Fibroblast of the aortic adventitia (primary cell): ENCODE measurements around the gene OR5AR1. TPM values are rescaled to one million over a fixed set of nuclear protein-coding genes. Genes with fewer than 3 reads are reported as not detected.
"Not testable (repeated sequence)": the region's sequence is repeated elsewhere in the genome, so short reads cannot be mapped to it uniquely, and the experiment has no call there.

Experiments used
- DNase-seq: peaks from one replicate; pipeline ENCODE4 v3.0.0-alpha.2; 2010; ENCODE audit warnings: low read depth
- H3K4me3 ChIP-seq: 2 replicates; pipeline ENCODE4 v1.5.1; 2011; ENCODE audit warnings: low read depth, mild to moderate bottlenecking, control low read depth, low read length, moderate library complexity
- total RNA-seq: library from RNA; depleted of rRNA; stranded (reverse); fragments of >200 nt; gene quantifications from 2 replicates; pipeline ENCODE4 v1.2.3, GENCODE V29; 2012; ENCODE audit warnings: low replicate concordance
- TF ChIP-seq, protein P1 (sequence below): IDR thresholded peaks from 2 replicates; pipeline ENCODE4 v1.5.1; 2011; ENCODE audit warnings: mild to moderate bottlenecking, low read length, control low read depth, inconsistent platforms; ENCODE audit not compliant: insufficient read depth

OR5AR1 gene
- total RNA-seq, 1 donor = not detected

DNA sequence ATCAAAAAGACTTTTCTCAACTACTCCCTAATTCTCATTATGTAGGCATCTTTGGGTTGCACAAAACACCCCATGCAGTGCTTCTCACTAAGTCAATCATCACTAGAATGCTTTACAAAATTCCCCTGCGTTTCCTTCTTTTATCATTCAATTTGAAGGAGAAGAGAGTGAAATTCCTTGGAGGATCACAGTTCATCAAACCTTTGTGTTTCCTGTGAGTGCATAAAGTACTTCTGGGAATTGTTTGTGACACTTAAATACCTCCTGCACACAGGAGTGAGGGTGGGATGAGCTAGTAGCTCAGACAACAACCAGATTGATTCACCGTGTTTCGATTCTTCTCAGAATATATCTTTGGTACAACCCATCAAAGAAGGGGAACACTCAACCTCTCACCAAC is 3.7 kb upstream of the OR5AR1 start:
- TF ChIP-seq, protein P1, sequence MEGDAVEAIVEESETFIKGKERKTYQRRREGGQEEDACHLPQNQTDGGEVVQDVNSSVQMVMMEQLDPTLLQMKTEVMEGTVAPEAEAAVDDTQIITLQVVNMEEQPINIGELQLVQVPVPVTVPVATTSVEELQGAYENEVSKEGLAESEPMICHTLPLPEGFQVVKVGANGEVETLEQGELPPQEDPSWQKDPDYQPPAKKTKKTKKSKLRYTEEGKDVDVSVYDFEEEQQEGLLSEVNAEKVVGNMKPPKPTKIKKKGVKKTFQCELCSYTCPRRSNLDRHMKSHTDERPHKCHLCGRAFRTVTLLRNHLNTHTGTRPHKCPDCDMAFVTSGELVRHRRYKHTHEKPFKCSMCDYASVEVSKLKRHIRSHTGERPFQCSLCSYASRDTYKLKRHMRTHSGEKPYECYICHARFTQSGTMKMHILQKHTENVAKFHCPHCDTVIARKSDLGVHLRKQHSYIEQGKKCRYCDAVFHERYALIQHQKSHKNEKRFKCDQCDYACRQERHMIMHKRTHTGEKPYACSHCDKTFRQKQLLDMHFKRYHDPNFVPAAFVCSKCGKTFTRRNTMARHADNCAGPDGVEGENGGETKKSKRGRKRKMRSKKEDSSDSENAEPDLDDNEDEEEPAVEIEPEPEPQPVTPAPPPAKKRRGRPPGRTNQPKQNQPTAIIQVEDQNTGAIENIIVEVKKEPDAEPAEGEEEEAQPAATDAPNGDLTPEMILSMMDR = no peak
- H3K4me3 ChIP-seq = no peak overlapping the region

DNA sequence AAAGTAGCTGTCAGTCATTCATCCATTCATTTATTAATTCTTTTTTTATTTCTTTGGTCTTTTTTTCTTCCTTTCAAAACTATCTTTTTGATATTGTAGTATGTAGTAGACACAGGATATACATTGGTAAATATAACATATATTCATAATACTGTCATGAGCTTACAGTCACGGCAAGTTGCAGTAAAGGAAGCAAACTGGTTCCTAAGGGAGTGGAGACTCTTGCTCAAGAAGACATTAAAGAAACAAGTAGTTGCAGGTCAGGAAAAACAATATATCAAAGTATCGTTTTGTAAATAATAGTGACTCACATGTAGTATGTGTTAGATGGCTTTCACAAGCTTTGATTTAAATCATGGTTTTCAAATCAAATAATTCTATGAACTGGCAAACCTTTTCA is 7.5 kb downstream of the OR5AR1 start:
- H3K4me3 ChIP-seq = no peak overlapping the region
- DNase-seq = no peak
- TF ChIP-seq, protein P1 = no peak

More for the DNA sequence above, 3.7 kb upstream of the OR5AR1 start:
- no peak for DNase-seq

DNA sequence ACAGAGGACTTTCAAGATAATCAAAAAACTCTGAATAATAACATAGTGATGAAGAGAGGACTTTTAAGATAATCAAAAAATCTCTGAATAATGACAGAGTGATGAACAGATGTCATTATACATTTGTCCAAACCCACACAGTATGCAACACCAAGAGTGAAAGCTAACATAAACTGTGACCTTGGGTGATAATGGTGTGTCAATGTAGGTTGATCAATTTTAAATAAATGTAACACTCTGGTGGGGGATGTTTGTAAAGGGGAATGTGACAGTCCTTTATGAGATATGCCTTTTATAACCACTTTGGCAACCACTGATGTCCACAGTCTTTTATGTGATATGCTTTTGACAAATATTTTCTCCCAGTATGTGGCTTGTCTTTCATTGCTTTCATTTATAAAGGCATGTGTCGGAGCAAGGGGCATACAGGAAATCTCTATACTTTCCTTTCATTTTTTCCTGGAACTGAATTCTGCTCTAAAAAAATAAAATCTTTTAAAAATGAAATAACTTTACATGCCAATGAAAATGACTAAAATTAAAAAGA is 25.1 kb downstream of the OR5AR1 start:
- DNase-seq = no peak
- TF ChIP-seq, protein P1 = no peak

DNA sequence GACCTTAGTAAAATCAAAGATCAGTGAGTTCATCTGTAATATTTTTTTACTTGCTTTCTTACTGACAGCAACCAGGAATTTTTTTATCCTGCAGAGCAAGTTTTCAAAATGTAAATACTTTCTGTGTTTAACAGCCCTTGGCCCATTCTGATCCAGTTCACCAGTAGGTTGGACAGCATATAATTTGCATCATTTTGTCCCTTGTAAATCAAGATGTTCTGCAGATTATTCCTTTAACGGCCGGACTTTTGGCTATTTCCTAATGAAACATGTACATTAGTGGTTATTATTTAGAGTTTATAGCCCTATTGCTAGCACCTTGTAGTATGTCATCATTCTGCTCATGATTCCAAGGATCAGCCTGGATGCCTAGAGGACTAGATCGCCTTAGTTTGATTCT is 27.7 kb downstream of the OR5AR1 start:
- not testable (repeated sequence) for DNase-seq

More for the DNA sequence above, 25.1 kb downstream of the OR5AR1 start:
- H3K4me3 ChIP-seq = no peak overlapping the region

DNA sequence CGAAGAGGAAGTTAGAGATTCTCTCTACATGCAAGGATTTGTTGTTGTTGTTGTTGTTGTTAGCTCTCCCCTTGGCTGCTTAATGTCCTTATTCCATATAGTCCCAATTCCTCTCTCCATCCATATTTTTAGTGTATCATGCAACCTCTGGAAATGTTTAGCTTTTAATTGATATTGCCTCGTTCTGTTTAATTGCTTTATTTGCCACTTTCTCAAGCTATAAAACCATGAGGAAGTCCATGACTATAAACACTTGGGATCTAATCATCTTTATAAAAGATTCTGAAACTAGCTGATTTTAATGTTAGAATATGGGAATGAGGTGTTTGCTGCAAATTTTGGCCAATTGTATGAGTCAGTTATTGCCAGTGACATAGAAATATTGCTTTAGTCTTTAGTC is 29.9 kb downstream of the OR5AR1 start:
- TF ChIP-seq, protein P1 = no peak
- DNase-seq = no peak
- H3K4me3 ChIP-seq = no peak overlapping the region

More for the DNA sequence above, 27.7 kb downstream of the OR5AR1 start:
- H3K4me3 ChIP-seq = not testable (repeated sequence)

DNA sequence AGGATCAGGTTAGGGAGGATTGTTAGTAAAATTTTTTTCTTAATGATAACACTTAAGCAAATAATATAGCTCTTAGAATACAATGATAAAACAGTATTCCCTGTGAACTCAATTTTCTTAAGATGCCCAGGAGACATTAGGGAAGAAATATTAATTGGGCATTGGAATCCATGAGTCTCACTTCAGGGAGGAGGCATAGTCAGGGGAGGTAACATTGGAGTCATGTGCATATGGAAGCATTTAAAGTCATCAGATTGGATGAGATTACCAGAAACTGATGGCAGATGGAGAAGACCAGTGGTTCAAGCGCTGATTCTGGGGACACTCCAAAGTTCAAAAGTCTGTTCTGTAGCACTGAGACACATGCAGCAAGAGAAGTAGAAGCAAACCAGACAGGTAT is 35.3 kb downstream of the OR5AR1 start, which contains the start of gene OR9G1:
TSS of gene OR9G1 (plus strand) at position 301 of the 400 bp plus-strand sequence. CDS start 1,293 bp downstream, outside the sequence.
- no peak for DNase-seq
- H3K4me3 ChIP-seq = no peak within 1 kb of the TSS
- TF ChIP-seq, protein P1 = no peak

DNA sequence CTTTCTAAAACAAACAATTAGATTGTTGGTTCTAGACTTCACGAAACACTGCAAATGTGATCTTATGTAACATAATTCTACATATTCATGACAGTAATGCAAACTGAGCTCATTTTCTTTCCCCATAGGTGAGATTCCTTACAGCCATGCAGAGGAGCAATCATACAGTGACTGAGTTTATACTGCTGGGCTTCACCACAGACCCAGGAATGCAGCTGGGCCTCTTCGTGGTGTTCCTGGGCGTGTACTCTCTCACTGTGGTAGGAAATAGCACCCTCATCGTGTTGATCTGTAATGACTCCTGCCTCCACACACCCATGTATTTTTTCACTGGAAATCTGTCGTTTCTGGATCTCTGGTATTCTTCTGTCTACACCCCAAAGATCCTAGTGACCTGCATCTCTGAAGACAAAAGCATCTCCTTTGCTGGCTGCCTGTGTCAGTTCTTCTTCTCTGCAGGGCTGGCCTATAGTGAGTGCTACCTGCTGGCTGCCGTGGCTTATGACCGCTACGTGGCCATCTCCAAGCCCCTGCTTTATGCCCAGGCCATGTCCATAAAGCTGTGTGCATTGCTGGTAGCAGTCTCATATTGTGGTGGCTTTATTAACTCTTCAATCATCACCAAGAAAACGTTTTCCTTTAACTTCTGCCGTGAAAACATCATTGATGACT is 36.9 kb downstream of the OR5AR1 start:
- no peak overlapping the region for H3K4me3 ChIP-seq
- TF ChIP-seq, protein P1 = no peak
- DNase-seq = no peak
